HG02678 (cell line): ENCODE data around the gene CEP85L.
A peak's percentile ranks its signal among the peaks of the same experiment; 100 is the strongest.

Experiments
- ATAC-seq: cut with Tn5 transposase; IDR thresholded peaks from one replicate; pipeline ENCODE4 v1.9.1; 2021; ENCODE audit warnings: mild to moderate bottlenecking, moderate library complexity; ENCODE audit not compliant: unreplicated experiment

Gene CEP85L

DNA sequence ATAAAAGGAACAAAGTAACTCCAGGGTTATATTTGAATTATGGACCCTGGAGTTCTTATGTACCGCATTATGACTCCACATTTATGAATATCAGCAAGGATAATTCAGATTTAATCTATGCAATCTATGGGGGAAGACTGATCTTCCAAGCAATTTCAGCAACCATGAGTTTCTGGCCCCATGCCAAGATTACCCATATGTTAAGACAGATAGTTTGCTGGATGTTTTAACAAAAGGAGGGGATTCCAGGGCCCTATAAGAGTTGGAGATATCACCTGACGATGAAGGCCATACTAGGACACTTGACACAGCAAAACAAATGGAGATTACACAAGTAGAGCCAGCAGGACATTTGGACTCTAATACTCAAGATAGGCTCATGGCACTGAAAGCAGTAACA, 149.2 kb downstream of the CEP85L start:
- no peak for ATAC-seq

DNA sequence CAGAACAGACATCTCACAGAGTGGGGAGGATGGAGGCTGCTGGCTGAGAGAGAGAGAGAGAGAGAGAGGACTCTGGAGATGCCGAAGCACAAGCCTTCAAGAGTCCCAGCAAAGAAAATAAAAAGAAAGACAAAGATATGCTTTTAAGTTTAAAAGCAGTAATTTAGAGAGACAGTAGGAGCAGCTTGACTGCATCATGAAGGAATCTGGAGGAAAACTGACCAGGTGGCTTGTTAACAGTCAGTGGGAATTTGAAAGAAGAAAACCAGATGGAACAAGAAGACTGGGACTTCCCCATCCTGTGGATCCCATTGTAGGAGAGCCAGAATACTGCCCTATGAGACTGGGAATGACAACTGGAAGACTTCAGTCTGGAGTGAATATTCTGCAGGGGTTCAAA, 149.6 kb downstream of the CEP85L start:
- no peak for ATAC-seq

DNA sequence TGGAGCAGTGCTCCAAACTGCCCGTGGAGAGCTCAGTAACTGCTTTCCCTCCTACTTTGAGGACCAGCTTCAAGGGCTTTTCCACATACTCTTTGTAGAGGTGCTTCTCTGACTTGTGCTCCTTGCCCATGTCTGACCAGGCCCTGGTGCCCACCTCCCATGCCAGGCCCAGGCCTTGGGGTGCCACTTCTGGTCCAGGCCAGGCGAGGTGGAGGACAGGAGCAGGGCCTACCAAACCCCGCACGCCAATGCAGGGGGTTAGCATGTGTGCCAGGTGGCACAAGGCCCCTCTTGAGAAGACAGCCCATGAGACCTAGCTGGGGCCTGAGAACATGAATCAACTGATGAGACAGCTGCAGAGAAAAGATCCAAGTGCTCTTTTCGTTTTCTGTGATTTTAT, 150.3 kb downstream of the CEP85L start:
- no peak for ATAC-seq

DNA sequence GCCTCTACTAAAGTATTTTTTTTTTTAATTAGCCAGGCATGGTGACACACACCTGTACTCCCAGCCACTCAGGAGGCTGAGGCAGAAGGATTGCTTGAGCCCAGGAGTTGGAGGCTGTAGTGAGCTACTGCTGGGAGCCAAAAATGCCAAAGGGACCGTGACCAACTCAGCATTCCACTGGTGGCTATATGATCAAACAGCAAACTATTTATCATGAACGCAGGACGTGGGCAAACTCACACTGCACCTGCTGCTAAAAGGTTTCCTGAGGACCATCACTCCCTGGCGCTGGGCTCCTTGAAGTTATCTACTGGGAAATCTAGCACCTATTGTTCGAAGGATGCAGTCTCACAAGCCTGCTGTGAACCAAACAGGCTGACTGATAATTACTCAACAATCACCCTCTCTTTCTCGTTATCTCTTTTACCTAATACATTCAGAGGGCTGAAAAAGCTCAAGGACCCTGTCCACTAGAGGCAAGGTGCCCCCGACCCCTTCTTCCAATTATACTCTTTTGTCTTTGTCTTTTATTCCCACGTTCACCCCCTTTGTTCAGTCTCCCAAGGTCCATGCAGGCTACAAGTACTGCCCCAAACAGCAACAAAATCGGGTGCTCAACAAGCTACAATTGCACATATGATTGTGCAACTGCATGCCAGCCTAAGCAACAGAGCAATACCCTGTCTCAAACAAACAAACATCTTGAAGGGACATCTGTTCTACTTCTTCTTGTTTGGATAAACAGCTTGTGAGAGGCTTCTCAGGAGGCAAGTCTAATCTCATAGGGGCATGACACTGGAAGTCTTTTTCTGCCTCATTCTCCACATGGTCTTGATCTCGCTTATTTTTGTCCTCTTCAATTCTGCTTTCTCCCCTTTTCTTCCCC, 151.0 kb downstream of the CEP85L start:
- ATAC-seq: no peak

DNA sequence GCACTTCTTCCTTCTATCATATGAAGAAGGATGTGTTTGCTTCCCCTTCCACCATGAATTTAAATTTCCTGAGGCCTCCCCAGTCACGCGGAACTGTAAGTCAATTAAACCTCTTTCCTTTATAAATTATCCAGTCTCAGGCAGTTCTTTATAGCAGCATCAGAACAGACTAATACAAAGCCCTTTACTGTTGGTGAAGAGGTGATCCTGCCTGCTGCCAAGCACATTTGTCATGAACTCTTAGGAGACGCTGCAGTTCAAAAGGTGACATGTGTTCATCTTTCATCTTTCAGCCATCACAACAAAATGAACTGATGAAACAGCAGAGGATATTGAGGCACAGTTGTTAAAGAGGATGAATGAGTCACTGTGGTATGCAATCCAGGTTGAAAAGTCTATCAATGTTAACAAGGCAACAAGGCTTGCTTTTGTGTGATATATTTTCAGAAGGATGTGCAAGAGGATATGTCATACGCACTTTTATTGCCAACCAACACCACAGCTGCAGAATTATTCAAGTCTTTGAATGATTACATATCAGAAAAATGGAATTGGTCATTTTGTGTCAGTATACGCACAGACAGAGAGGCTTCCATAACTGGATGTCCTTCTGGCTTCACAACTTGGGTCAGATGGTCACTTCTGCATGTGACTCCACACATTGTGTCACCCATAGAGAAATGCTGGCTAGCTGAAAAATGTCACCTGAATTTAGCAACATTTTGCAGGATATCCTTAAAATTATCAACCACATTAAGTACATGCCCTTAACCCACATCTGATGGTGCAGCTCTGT, 155.7 kb downstream of the CEP85L start:
- no peak for ATAC-seq

DNA sequence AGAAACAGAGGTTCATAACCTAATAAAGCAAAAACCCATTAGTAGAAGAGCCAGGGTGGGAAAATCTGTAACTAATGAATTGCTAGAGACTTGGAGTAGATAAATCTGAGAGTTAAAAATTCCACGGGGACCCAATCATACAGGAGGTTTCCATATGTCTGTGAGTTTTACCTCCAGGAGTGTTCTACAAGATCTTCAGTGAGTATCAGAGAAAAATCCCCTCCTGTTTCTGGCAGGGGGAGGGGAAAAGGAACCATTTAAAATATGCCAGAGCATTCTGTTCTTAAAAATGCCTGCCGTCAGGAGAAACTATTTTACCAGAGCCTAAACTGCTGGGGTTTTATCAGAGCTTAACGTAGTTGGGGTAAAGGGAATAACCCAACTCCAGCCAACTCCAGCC, 157.3 kb downstream of the CEP85L start:
- no peak for ATAC-seq

DNA sequence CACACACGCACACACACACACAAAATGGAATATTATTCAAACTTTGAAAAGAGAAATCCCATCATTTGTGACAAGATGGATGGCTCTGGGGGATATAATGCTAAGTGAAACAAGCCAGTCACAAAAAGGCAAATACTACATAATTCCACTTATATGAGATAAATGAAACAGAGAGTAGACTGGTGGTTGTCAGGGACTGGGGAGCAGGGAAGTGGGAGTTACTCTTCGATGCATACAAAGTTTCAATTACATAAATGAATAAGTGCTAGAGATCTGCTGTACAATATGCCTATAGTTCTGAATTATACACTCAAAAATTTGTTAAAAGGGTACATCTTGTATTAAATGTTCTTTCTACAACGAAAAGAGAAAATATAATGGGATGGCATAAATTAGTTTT, 161.4 kb downstream of the CEP85L start:
- no peak for ATAC-seq

DNA sequence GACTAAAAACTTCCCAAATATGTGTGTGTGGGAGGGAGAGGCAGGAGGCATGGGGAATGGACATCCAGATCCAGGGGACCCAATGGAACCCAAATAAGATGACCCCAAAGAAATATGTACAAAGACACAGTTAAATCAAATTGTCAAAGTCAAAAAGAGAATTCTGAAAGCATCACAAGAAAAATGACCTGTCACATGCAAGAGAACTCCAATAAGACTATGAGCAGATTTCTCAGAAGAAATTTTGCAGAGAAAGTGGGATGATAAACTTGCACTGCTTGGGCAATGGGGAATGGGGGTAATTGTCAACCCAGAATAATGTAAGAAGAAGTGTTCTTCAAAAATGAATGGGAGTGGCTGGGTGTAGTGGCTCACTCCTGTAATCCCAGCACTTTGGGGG, 162.8 kb downstream of the CEP85L start:
- ATAC-seq: no peak

DNA sequence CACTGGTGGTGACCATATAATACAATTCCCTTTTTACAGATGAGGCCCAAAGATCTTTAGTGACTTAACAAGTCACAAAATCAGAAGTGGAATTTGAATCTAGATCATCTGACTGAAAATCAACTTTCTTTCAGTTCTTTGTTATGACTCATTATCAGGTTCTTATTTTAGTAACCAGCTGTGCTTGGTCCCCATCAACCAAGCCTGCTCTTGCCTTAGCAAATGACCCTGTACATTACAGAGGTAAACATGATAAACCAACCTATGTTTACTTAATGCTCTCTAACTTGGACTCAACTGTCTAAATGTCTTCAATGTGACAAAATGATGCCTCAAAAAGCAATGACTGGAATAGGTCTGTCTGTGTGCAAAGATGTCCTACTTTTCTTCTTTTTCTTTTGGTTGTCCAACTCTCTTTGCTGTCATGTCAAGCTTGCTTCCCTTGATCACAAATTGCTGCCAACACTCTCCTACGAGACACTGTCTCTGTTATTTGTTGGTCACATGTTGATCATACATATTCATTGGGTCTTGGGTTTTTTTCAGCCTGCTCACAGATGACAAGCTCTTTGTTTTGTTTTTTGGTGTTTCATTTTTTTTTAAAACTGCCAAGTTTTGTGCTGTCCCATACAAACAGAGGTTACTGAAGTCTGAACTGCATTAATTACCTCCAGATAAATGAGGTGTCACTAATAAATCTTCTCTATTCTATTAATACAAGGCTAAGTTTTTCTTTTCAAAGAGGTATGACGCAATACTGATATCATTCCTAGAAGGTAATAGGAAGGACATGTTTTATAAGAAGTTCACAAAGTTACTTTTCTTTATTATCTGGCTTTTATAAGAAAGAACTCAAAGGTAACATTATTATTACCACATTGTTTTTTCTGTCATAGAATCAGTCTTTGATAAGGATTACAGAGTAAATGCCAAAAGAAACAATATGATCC, 165.5 kb downstream of the CEP85L start:
- ATAC-seq: peak; percentile 96

DNA sequence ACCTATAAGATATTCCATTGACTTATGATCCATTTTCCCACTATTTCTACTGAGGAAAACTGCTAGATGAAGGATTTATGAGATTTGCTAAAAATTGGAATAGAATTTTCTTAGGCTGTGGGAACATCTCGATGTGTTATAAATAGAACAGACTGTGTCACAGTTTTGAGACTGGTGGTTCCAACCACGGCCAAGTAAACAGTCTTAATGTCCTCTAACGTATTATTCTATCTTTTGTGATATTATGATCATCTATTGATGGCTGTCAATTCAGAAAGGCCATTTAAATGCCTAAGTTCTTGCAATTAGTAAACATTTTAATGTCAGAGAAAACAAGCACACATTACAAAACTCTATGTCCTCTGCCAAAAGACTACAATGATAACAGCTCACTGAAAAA, 174.8 kb downstream of the CEP85L start:
- no peak for ATAC-seq

DNA sequence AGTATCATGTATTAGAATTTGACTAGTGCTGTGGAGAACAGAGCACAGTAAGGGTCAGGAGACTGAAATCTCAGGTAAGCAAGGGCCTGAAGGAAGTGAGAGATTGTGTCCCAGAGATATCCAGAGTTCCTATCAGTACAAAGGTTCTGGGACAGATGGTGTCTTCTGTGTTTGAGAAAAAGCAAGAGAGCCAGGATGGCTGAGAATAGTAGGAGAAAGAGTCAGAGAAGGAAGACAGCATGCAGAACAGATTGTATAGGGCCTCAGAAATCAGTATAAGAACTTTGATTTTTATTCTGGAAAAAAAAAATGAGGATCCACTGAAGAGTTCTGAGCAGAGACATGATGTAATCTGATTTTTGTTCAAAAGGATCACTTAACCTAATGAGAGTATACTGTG, 178.1 kb downstream of the CEP85L start:
- no peak for ATAC-seq

DNA sequence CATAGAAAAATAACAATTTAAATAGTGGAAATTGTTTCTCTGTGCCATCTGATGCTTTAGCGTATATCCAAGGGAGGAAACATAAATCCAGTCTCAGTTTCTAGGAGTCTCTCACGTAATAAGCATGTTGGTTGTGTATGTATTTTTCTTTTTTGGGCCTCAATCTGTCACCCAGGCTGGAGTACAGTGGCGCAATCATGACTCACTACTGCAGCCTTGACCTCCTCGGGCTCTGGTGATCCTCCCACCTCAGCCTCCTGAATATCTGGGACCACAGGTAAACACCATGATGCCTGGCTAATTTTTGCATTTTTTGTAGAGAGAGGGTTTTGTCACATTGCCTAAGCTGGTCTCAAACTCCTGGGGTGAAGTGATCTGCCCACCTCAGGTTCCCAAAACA, 181.9 kb downstream of the CEP85L start:
- ATAC-seq: no peak

DNA sequence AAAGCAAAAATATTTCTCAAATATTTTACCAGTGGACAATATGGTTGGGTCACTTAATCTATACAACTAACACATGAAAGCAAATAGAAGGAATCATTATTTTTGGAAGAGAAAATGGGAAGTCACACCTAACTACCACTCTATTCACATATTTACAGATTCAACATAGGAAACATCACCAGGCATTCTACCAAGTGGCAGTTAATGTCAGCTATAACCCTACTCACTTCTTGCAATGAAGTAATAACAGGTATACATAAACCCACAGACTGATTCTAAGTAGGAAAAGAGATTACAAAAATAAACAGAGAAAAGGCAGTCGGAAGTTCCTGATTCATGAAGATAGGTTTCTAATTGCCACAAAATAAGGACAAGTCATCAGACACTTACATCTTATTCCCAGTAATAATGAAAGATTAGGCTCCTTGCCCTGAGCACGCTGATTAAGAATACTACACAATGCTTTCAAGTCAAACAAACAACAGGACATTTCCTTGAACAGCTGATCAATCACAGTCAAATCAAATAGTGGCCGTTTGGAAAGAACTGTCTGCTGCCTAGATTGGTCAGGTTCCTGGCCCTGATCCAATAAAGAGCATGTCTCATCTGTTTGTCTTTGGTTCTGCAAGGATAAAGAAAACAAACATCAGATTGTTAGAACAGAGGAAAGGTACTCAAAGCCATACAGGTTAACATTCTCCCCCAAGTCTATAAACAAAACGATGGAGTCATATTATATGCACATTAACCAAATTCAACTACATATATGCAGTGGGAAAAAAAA, 182.5 kb downstream of the CEP85L start:
- ATAC-seq: no peak

DNA sequence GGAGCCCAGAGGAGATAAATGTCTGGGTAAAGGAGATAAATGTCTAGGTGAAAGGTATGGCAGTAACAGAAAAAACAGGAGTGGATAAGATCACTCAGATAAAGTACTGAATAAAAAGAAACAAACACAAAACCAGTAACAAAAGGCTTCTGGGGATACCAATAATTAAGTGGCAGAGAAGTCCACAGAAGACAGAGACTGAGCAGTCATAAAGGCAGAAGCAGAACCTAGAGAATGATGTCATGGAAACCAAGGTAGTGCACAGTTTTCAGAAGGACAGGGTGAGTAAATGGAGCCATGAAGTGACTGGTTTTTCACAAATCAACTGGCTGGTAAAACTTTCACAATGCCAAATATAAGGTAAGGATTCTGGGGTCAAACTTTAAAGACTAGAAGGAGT, 184.2 kb downstream of the CEP85L start:
- peak; percentile 72 for ATAC-seq

DNA sequence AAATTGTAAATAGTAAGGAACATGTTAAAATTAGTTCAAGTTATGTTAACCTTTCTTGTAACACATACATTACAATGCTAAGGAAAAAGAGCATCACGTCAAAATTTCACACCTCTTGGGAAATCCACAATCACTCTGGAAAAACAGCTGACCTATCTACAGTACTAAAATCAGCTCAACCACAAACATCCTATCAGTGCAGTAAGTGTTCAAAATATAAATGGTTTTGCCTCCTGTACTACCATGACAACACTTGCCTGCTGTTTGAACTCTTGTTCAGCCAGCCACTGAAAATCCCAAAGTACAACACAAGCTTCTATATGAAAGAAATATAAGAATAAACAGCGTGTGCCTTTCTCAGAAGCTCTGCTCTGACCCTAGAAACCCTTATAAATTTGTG, 186.8 kb downstream of the CEP85L start:
- ATAC-seq: no peak

DNA sequence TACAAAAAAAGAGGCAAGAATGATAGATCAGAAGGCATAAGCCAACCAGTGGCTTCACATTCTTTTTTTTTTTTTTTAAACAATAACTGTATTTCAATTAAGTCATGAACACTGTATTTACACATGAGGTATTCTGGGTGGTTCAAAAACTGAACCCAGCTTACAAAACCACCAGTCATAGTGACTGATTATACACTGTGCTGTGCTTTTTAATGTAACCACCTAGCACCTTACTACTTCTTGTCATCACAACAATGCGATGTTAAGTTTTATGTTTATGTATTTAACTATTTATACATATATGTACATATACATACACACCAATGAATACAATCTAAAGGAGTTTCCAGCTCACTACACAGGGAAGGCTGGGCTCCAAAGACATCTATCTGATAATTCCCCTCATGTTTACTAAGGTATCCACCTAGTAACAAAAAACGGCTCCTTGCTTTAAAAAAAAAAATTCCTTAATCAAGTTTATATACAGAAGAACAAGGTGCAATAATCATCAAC, 190.4 kb downstream of the CEP85L start:
- no peak for ATAC-seq

DNA sequence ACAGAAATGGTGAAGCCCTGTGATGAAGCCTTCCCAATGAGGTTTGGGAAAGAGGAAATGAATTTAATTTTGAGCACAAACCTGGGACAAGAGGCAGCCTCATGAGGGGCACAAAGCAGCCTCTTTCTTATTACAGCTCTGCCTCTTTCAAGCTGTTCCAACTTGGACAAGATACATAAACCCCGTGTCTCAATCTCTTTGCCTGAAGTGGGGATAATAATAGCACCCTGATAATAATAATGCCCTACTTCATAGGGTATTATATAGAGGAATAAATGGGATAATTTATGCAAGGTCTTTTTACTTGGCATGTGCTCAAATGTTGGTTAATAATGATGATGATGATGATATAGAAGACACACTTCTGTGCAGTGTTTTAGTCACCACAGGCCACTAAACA, 194.4 kb downstream of the CEP85L start:
- no peak for ATAC-seq

DNA sequence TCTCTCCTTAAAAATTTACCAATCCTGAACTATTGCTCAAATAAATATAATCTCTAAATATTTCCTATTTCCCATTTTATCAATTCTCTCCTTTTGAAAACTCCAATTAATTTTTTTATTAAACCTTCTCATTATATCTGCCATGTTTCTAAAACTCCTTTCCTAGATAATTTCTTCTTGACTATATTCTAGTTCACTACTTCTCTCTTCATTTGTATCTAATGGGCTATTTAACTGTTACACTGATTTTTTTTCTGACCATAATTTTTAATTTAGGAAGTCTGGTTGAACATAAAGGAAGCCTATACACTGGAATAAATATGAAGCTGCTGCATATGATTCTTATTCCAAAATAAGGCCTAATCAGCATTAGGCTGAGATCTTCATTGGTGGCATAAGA, 199.6 kb downstream of the CEP85L start:
- ATAC-seq: no peak

DNA sequence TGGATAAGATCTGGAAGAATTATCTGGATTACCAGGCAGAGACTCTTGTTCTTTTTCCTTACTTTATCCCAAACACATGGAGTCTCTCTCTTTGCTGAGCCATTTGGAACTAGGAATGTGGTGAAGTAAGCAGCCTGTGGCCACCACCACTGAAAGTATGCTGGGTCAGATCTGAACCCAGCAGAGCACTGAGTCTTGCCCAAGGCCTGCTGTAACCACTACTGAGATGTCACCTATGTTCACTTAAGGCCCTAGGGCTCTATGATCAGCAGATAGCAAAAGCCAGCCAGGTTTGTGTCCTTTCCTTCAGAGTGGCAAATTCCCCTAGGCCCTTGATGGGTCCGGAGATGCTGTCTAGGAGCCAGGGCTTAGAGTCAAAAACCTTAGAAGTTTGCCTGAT, 206.6 kb downstream of the CEP85L start:
- ATAC-seq: no peak

DNA sequence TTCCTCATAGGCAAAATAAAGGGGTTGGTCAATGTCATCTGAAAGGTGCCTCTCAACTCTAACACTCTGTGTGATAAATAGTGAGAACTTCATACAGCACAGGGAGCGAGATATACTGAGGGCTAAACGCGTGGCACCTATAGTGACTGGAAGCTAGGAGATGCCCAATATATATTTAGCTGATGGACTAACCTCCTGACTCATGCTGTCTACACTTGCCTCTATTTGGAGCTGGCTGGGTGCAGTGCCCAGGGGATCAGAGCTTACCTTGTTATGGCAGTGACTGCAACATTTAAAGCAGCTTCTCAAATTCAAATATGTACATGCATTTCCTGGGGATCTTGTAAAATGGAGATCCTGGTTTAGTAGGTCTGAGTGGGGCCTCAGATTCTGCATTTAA, 214.9 kb downstream of the CEP85L start:
- no peak for ATAC-seq
